Testis (tissue), 3 donors: ENCODE data around the gene MYLK. TPM values are rescaled to one million over a fixed set of nuclear protein-coding genes. Genes with fewer than 3 reads are reported as not detected.

Source experiments
- DNase-seq: peaks from one replicate; pipeline ENCODE4 v3.0.0-alpha.2; 2019
- H3K27ac ChIP-seq, 2 donors: fragments of 200-600 bp; sonication (generic); one replicate each; pipeline ENCODE4 v1.5.1; 2019
- H3K27me3 ChIP-seq: fragments of 200-600 bp; sonication (generic); one replicate; pipeline ENCODE4 v1.5.1; 2019
- H3K36me3 ChIP-seq: fragments of 200-600 bp; sonication (generic); one replicate; pipeline ENCODE4 v1.5.1; 2017; ENCODE audit warnings: low read depth; ENCODE audit errors: missing control alignments
- H3K4me1 ChIP-seq: fragments of 200-600 bp; sonication (generic); one replicate; pipeline ENCODE4 v1.5.1; 2019
- H3K4me3 ChIP-seq, 2 donors: fragments of 200-600 bp; sonication (generic); one replicate each; pipeline ENCODE4 v1.5.1; 2017 to 2019
- H3K9me3 ChIP-seq: fragments of 200-600 bp; sonication (generic); one replicate; pipeline ENCODE4 v1.5.1; 2017
- CTCF ChIP-seq, 3 experiments: fragments of 450-650 bp in 2 of 3; fragments of 200-600 bp in 1 of 3; sonication (generic) in 1 of 3; IDR thresholded peaks; one replicate each; pipeline ENCODE4 v1.5.1; 2016 to 2019; ENCODE audit warnings: antibody characterized with exemption in 3 of 3, mild to moderate bottlenecking in 2 of 3, moderate library complexity in 1 of 3
- POLR2A ChIP-seq: fragments of 450-650 bp; IDR thresholded peaks from one replicate; pipeline ENCODE4 v1.6.1; 2017; ENCODE audit warnings: antibody characterized with exemption, mild to moderate bottlenecking, moderate library complexity
- WGBS, 2 donors: methylation state at CpG; one replicate each; pipeline ENCODE4 v1.1.5; 2018; 5-methylcytosine and 5-hydroxymethylcytosine counted together
- intact Hi-C: fragments of 100-400 bp; cut with DNase I; formaldehyde crosslinking; loops from one replicate; pipeline ENCODE4 v1.15.1; 2023; ENCODE audit warnings: low total_unique reads
- polyA plus RNA-seq: library from polyadenylated mRNA; stranded (reverse); fragments of 350-450 nt; fragmentation: Illumina TruSeq; extraction: RNeasy Lipid Tissue Mini Kit (QIAGEN cat#74804); gene quantifications from one replicate; pipeline ENCODE4 v1.2.3, GENCODE V29; 2014; ENCODE audit warnings: low read depth, low replicate concordance; ENCODE audit not compliant: insufficient read depth
- total RNA-seq, 2 donors: library from RNA; depleted of rRNA; stranded (reverse); fragments of >200 nt; gene quantifications; one replicate each; pipeline ENCODE4 v1.2.3, GENCODE V29; 2016

MYLK gene
- total and polyA plus RNA-seq, 3 donors from 2014 or later, result 130 to 168 (median 151) TPM

- peaks cover 30% of the 10 kb centered on the region for H3K4me1 ChIP-seq
- no peak for TF ChIP-seq POLR2A
- TF ChIP-seq CTCF (IDR thresholded peaks at IDR 0.05), result no peak
- H3K27me3 ChIP-seq, result no peaks in the 10 kb centered on the region
- H3K27ac ChIP-seq, result peak overlapping the region; percentile 29 to 91
- no peak overlapping the region for H3K4me3 ChIP-seq
- H3K36me3 ChIP-seq, result no peaks in the 10 kb centered on the region
- 20 to 34% methylated on average over 2 of the region's 2 CpGs for WGBS, 2 donors
- intact Hi-C loops, result no loop called here
- no peak for DNase-seq
- H3K9me3 ChIP-seq, result no peaks in the 10 kb centered on the region
Observed at GRCh38 chr3:123695152-123695551, 189.0 kb downstream of the MYLK start.

- no peaks in the 10 kb centered on the region for H3K36me3 ChIP-seq
- H3K27ac ChIP-seq, result peak overlapping the region; percentile 29 to 91
- TF ChIP-seq POLR2A (no peak), CTCF (IDR thresholded peaks at IDR 0.05) (no peak)
- intact Hi-C loops, result no loop called here
- H3K9me3 ChIP-seq, result no peaks in the 10 kb centered on the region
- H3K4me1 ChIP-seq, result peaks cover 33% of the 10 kb centered on the region
- no peak for DNase-seq
- WGBS, 2 donors, result 51 to 61% methylated on average over 5 to 6 of the region's 6 CpGs
- no peak overlapping the region for H3K4me3 ChIP-seq
- no peaks in the 10 kb centered on the region for H3K27me3 ChIP-seq
Observed at GRCh38 chr3:123694366-123695087, 189.6 kb downstream of the MYLK start.

GRCh38 chr3:123693584-123694190 lies 190.4 kb downstream of the MYLK start:
- H3K27ac ChIP-seq, result peak overlapping the region in 1 of 2 donors; percentile 91
- no peak for DNase-seq
- no peak overlapping the region for H3K4me3 ChIP-seq
- peaks cover 35% of the 10 kb centered on the region for H3K4me1 ChIP-seq
- no peak for TF ChIP-seq CTCF (IDR thresholded peaks at IDR 0.05)
- no peak for TF ChIP-seq POLR2A
- intact Hi-C loops, result no loop called here
- no peaks in the 10 kb centered on the region for H3K36me3 ChIP-seq
- no peaks in the 10 kb centered on the region for H3K9me3 ChIP-seq
- H3K27me3 ChIP-seq, result no peaks in the 10 kb centered on the region
- WGBS, 2 donors, result 67 to 75% methylated on average over 1 to 2 of the region's 2 CpGs

- Histone ChIP-seq H3K4me1 (peaks cover 35% of the 10 kb centered on the region), H3K27me3 (no peaks in the 10 kb centered on the region), H3K36me3 (no peaks in the 10 kb centered on the region), H3K4me3 (no peak overlapping the region), H3K9me3 (no peaks in the 10 kb centered on the region), H3K27ac (peak overlapping the region in 1 of 2 donors; percentile 91)
- TF ChIP-seq CTCF (IDR thresholded peaks at IDR 0.05) (no peak), POLR2A (no peak)
- intact Hi-C loops, result no loop called here
- WGBS, 2 donors, result 84% methylated on average over 13 of the region's 13 CpGs
- no peak for DNase-seq
Observed at GRCh38 chr3:123692671-123693070, 191.5 kb downstream of the MYLK start.
